Activated CD8-positive, alpha-beta memory T cell treated with anti-CD3 and anti-CD28 coated beads for 48 hours (primary cell): ENCODE data around the gene FAT4.

Experiments
- DNase-seq, 3 experiments: peaks; one replicate each; pipeline ENCODE4 v3.0.0-alpha.2; 2020; ENCODE audit warnings: low read depth in 2 of 3, low spot score in 2 of 3

Gene FAT4

DNA sequence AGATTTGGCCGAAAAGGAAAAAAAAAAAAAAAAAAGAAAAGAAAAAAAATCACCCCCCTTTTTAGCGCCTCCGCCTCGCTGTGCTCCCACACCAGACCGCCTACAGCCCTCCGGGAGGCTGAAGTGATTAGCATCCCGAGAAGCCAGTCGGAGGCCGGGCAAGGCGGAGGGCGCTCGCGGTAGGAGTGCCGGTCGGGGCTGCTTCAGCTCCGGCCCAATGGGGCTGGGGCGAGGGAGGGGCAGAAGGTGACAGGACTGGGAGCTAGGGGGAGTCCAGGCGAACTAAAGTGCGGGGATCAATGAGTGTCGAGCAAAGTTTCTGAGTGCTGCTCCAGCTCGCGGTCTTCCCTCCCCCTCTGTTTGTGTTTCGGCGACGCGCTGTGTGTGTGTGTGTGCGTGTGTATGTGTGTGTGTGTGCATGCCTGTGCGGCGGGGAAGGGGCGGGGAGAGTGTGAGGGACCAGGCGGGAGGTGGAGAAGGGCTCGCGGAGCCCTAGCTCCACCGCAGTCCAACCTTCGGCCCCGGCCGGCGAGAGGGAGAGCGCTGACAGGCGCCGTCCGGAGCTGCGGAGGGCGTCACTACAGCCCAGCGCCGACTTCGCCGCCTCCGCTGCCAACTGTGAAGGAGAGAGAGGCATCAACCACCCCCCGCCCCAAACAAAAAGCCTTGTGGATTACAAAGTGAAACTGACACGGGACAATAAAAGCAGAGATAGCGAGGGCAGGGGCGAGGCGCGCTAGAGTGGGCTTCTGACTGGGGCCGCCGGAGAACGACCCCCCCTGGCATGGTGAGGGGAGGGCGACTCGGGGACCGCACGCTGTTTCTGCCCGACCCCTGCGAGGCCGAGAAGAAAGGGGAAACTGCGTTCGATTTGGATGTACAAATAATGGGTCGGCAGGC lies at the start of gene FAT4:
Gene FAT4, plus strand, starts transcription at position 280 of the 900 bp plus-strand sequence. CDS start 1,457 bp downstream, outside the sequence.
- DNase-seq = no peak

GRCh38 chr4:125265846-125266245 lies 48.9 kb upstream of the FAT4 start:
- DNase-seq = no peak

DNA sequence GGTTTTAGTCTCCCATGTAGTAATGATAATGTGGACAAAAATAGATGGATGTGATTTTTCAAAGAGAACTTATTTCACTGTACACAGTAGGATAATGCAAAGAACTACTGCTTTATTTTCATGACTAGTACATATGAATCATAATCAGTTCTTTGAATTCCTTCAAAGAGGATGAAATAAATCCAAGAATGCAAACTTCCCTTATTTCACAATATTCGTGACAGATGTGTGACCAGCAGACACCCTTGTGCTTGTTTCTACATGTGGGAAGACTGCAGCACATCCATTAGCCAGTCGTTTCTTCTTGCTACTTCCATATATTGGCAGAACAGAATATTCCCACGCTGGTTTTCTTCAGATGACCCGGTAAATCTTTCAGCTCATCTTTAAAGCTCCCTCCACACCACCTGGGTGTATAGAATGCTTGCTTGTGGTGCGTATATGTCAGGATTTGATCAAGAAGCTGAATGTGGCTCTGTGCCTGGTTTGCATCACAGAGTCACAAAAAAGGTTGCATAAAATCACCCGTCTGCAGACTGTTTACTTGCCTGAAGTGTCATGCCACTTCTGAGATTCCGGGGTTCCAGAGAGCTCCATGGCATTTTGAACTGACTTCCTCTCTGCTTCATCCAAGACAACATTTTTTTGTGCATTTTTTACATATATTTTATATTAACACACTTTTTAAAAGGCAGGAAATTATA lies 47.7 kb upstream of the FAT4 start:
- no peak for DNase-seq

- DNase-seq = no peak
These were observed 47.1 kb upstream of the FAT4 start for GRCh38 chr4:125267630-125268029.

DNA sequence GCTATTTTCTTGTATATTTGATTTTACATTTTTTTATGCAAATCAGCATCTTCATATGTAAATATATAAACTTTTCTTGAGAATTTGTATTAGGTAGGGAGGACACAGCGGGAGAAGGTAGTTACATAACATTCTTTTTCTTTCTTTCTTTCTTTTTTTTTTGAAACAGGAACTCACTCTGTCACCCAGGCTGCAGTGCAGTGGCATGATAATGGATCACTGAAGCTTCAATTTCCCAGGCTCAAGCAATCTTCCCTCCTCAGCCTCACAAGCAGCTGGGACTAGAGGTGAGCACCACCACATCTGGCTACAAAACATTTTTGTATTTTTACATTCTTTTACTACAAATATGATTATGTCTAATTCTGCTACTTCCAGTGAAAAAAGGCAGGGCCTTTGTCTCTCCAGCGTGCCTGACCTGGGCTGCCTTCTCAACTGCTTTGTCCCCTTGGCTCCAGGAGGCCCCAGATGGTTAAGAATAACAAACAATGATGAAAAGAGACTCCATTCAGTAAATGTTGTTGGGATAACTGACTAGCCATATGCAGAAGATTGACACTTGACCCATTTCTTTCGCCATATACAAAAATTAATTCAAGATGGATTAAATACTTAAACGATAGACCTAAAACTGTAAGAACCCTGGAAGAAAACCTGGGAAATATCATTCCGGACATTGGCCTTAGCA lies 46.5 kb upstream of the FAT4 start:
- DNase-seq = no peak

- DNase-seq = no peak
These were observed 37.9 kb upstream of the FAT4 start for GRCh38 chr4:125276811-125277210.

DNA sequence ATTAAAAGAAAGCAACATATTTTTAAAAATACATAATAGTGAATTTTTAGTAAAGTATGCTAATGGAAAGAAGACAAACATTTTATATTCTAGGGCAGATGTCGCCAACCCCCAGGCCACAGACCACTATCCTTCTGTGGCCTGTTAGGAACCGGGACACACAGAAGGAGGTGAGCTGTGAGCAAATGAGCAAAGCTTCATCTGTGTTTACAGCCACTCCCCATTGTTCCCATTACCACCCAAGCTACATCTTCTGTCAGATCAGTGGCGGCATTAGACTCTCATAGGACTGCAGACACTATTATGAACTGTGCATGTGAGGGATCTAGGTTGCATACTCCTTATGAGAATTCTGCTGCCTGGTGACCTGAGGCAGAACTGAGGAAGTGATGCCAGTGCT lies 37.0 kb upstream of the FAT4 start:
- no peak for DNase-seq

DNA sequence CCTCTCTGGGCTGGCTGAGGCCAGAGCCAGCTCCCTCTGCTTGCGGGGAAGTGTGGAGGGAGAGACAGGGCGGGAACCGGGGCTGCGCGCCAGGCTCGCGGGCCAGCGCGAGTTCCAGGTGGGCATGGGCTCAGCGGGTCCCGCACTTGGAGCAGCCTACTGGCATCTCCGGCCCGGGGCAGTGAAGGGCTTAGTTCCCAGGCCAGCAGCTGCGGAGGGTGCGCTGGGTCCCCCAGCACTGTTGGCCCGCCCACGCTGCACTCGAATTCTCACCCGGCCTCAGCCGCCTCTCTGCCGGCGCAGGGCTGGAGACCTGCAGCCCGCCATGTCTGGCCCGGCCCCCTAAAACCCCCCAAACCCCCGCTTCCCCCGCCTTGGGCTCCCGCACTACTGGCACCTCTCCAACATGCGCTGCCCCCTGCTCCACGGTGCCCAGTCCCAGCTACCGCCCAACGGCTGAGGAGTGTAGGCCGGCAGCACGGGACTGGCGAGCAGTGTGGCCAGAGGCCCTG lies 33.8 kb upstream of the FAT4 start:
- no peak for DNase-seq

DNA sequence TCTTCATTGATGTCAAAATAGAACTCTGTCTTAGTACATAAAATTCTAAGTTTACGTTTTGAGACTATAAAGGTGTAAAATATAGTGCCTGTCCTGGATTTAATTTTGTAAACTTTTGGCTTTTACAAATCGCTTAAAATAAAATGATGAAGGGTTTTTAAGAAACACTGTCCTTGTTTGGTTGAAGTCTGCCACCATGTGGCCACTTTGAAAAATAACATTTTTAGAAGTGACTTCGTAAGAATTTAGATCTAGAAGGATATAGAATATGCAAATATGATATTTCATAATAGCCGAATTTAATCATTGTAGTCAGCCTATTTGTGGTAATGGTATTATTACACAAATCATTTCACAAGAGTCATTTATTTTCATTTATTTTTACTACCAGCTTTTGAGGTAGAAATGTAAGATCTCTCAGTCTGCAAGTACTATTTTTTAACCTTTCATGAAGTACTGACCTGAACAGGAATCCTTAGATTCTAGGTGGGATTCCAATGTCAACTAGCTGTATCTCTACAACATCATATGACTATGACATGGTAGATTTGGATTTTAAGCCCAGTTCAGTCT lies 31.0 kb upstream of the FAT4 start:
- DNase-seq = no peak

GRCh38 chr4:125297116-125297515 lies 17.6 kb upstream of the FAT4 start:
- DNase-seq = no peak

DNA sequence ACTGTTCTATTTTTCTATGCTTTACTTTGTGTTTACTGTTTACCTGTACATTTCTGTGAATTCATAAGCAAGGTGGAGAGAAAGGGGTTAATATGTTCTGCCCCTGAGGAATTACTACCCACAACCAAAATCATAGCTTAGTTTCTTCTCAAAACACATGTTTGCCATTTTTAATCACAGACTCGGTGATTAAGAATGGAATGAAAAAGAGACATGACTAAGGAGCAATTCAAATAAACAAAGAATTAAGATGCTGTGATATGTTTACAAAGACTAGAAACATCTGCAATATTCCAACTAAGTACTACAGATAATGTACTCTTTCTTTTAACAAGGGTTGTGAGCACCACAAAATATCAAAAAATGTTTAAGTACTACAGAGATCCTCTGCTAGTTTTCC lies 11.7 kb upstream of the FAT4 start:
- no peak for DNase-seq

DNA sequence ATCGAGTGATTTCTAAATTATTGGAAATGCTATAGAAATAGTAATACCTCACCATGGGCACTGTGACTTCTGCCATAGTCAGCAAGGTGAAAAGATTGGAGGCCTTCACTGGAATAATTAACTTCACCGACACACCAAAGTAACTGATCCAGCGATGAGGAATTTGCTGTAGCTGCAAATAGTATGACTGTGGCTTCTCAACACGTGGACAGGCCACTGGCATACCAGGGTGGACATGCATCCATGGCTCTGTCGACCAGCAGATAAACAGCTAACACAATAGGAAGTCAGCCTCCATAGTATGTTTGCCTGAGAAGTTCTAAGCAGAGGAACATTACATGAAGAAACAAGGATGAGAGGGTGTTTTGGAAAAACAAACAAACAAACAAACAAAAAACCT lies 10.9 kb upstream of the FAT4 start:
- no peak for DNase-seq

GRCh38 chr4:125306112-125306511 lies 8.6 kb upstream of the FAT4 start:
- no peak for DNase-seq

DNA sequence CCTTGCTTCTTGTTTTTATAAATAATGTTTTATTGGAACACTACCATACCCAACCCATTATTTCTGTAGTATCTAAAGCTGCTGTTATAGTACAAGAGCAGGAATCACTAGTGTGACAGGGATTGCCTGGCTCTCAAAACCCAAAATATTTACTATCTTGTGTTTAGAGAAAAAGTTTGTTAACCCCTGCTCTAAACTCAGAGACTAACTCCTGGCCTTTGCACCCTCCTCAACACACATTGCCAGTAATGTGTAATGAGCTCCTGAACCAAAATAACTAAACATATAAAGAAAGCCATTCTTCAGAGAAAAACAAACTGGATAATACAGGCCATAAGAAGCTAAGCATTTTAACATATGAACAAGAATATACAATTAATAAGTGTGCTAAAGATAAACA lies 8.2 kb upstream of the FAT4 start:
- DNase-seq = no peak

GRCh38 chr4:125311503-125311902 lies 3.3 kb upstream of the FAT4 start:
- no peak for DNase-seq

DNA sequence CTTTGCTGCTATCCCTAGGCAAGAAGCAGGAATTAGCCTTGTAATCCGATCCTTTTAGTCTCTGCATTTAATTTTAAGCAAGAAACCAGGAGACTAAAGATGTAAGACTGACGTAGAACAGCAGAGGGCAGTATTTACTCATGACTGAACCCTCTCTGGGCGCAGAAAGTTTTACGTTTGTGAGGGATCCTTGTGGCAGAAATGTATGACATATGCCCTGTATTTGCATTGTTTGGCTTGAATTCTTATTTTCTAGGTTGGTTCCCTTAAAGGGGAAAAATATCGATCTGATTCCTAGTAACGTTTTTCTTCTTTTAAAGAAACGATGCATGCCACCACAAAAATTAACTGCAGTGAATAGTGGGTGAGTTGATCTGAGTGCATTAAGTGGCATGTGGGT lies 1.3 kb upstream of the FAT4 start:
- no peak for DNase-seq

GRCh38 chr4:125313989-125314667 lies 627 bp upstream of the FAT4 start:
- no peak for DNase-seq

GRCh38 chr4:125315576-125316400 lies 1.0 kb downstream of the FAT4 start:
- DNase-seq = no peak

- no peak for DNase-seq
These were observed 1.6 kb downstream of the FAT4 start for GRCh38 chr4:125316401-125316790.
